GM12878 (cell line): ENCODE results near the gene THAP2. TPM values are rescaled to one million over a fixed set of nuclear protein-coding genes. Genes with fewer than 3 reads are reported as not detected.

Experiments used
- ATAC-seq: fragments of 200-7000 bp; cut with Tn5 transposase; 3 replicates; pipeline ENCODE4 v1.9.1; 2020; ENCODE audit warnings: mild to moderate bottlenecking, moderate library complexity
- BruUV-seq: library from RNA; stranded (reverse); fragments of 400-500 nt; replicated peaks from 2 replicates; lab custom pipeline; 2021; lab: Mats Ljungman, UMichigan
- CTCF ChIA-PET: fragments of 300-600 bp; sonication (Branson Sonifier 250); formaldehyde crosslinking; extraction: SDS; loops from one replicate; lab custom pipeline; 2021; ENCODE audit warnings: inconsistent platforms; lab: Yijun Ruan, JAX
- POLR2A ChIA-PET: fragments of 350-600 bp; formaldehyde crosslinking; extraction: SDS; loops from one replicate; lab custom pipeline; 2021; ENCODE audit warnings: inconsistent platforms; lab: Charles Lee
- RAD21 ChIA-PET: fragments of 300-600 bp; sonication (Branson Sonifier 250); formaldehyde crosslinking; loops from one replicate; lab custom pipeline; 2023; ENCODE audit warnings: antibody characterized with exemption; ENCODE audit not compliant: unreplicated experiment; lab: Charles Lee
- SMC1A ChIA-PET: fragments of 300-600 bp; sonication (Branson Sonifier 250); formaldehyde crosslinking; loops from one replicate; lab custom pipeline; 2023; ENCODE audit not compliant: unreplicated experiment, uncharacterized antibody; lab: Charles Lee
- DNase-seq: peaks from one replicate; pipeline ENCODE4 v3.0.0-alpha.2; 2011; ENCODE audit warnings: low read depth, low spot score
- FAIRE-seq: peaks from 3 replicates; lab custom pipeline; 2011; peaks lifted over from hg19 to GRCh38; lab: Jason Lieb, UNC
- H2AFZ ChIP-seq: 2 replicates; pipeline ENCODE4 v1.6.0; 2011; ENCODE audit warnings: low read depth, low read length, control low read depth; ENCODE audit not compliant: control insufficient read depth
- H3K27ac ChIP-seq: 2 replicates; pipeline ENCODE4 v1.5.1; 2011; ENCODE audit warnings: control low read depth; ENCODE audit not compliant: control insufficient read depth, insufficient read depth
- H3K27me3 ChIP-seq, 2 experiments: replicated peaks in 1 of 2; 2 replicates each; pipeline versions ENCODE4 v1.6.0 to v1.6.1; 2011; ENCODE audit warnings: low read length in 1 of 2; ENCODE audit not compliant: control insufficient read depth in 2 of 2, insufficient read depth in 2 of 2
- H3K36me3 ChIP-seq, 2 experiments: 2 replicates each; pipeline ENCODE4 v1.5.1; 2011; ENCODE audit warnings: low read length in 1 of 2; ENCODE audit not compliant: control insufficient read depth in 2 of 2, insufficient read depth in 2 of 2
- H3K4me1 ChIP-seq: 2 replicates; pipeline ENCODE4 v1.6.1; 2011; ENCODE audit warnings: mild to moderate bottlenecking, low read length, moderate library complexity, mixed read lengths; ENCODE audit not compliant: control insufficient read depth, insufficient read depth
- H3K4me2 ChIP-seq: 2 replicates; pipeline ENCODE4 v1.6.0; 2011; ENCODE audit warnings: control low read depth; ENCODE audit not compliant: control insufficient read depth, insufficient read depth
- H3K4me3 ChIP-seq: fragments of 200-600 bp; sonication (generic); 2 replicates; pipeline ENCODE4 v1.5.1; 2016
- H3K79me2 ChIP-seq: 2 replicates; pipeline ENCODE4 v1.6.0; 2011; ENCODE audit warnings: low read length; ENCODE audit not compliant: control insufficient read depth, insufficient read depth
- H3K9ac ChIP-seq: 2 replicates; pipeline ENCODE4 v1.8.0; 2011; ENCODE audit warnings: low read length, control low read depth, mixed read lengths; ENCODE audit not compliant: control insufficient read depth, insufficient read depth
- H3K9me3 ChIP-seq: replicated peaks from 3 replicates; pipeline ENCODE4 v1.5.1; 2011; ENCODE audit warnings: mild to moderate bottlenecking, low read length; ENCODE audit not compliant: control insufficient read depth, insufficient read depth
- H4K20me1 ChIP-seq: 2 replicates; pipeline ENCODE4 v1.6.0; 2011; ENCODE audit not compliant: control insufficient read depth, insufficient read depth
- BCL11A ChIP-seq: IDR thresholded peaks from 2 replicates; pipeline ENCODE4 v1.6.1; 2011; ENCODE audit warnings: low read depth, low read length
- CHD2 ChIP-seq: IDR thresholded peaks from 2 replicates; pipeline ENCODE4 v1.6.1; 2011; ENCODE audit warnings: low read depth, low read length, improper control_type of control experiment, borderline replicate concordance
- EP300 ChIP-seq, 2 experiments: fragments of 150-350 bp in 1 of 2; IDR thresholded peaks; 2 replicates each; pipeline ENCODE4 v1.6.1; 2011 to 2012; ENCODE audit warnings: low read depth in 2 of 2, low read length in 2 of 2, borderline replicate concordance in 1 of 2, improper control_type of control experiment in 1 of 2, inconsistent platforms in 1 of 2; ENCODE audit not compliant: control insufficient read depth in 1 of 2
- ESRRA ChIP-seq: IDR thresholded peaks from 2 replicates; pipeline ENCODE4 v1.6.1; 2012; ENCODE audit warnings: mild to moderate bottlenecking, low read length, improper control_type of control experiment
- MLLT1 ChIP-seq: fragments of 450-650 bp; IDR thresholded peaks from 2 replicates; pipeline ENCODE4 v1.6.1; 2016; ENCODE audit warnings: mild to moderate bottlenecking
- PBX3 ChIP-seq: IDR thresholded peaks from 2 replicates; pipeline ENCODE4 v1.6.1; 2011; ENCODE audit warnings: mild to moderate bottlenecking, low read depth, low read length, moderate library complexity; ENCODE audit not compliant: insufficient replicate concordance
- POLR2AphosphoS5 ChIP-seq: IDR thresholded peaks from 2 replicates; pipeline ENCODE4 v1.6.1; 2011; ENCODE audit warnings: mild to moderate bottlenecking, low read length, inconsistent platforms
- POU2F2 ChIP-seq: IDR thresholded peaks from 3 replicates; pipeline ENCODE4 v1.6.1; 2011; ENCODE audit warnings: low read depth, mild to moderate bottlenecking, low read length, borderline replicate concordance
- SKIL ChIP-seq: fragments of 450-650 bp; IDR thresholded peaks from 2 replicates; pipeline ENCODE4 v1.6.1; 2017; ENCODE audit warnings: mild to moderate bottlenecking, low read depth, inconsistent platforms; ENCODE audit not compliant: poor library complexity, severe bottlenecking
- ZNF274 ChIP-seq: IDR thresholded peaks from one replicate; pipeline ENCODE4 v1.8.0; 2011; ENCODE audit not compliant: insufficient read length, insufficient read depth
- ZNF592 ChIP-seq: fragments of 450-650 bp; IDR thresholded peaks from 2 replicates; pipeline ENCODE4 v1.6.1; 2017; ENCODE audit warnings: mild to moderate bottlenecking, moderate library complexity
- WGBS: methylation state at CpG from one replicate; pipeline ENCODE4 v1.1.6; 2016; ENCODE audit warnings: low lambda C conversion rate; ENCODE audit not compliant: insufficient replicate concordance, insufficient coverage; ENCODE audit errors: missing lambda C conversion rate; 5-methylcytosine and 5-hydroxymethylcytosine counted together
- in situ Hi-C: fragments of 300-500 bp; cut with MboI; formaldehyde crosslinking; loops from 9 replicates; pipeline ENCODE4 v1.14.3; 2018; ENCODE audit warnings: mixed read lengths
- intact Hi-C: fragments of 100-400 bp; cut with micrococcal nuclease; formaldehyde crosslinking; loops from one replicate; pipeline ENCODE4 v1.14.2; 2022; ENCODE audit not compliant: unreplicated experiment
- polyA plus RNA-seq, 11 experiments: library from polyadenylated mRNA; depleted of rRNA in 4 of 11; unstranded in 6 of 11; stranded (reverse) in 5 of 11; fragments of >200 nt; fragmentation: Nextera tagmentation in 4 of 11; fragmentation: Illumina TruSeq in 1 of 11; extraction: Ambion mirVana in 4 of 11; extraction: Trizol in 1 of 11; gene quantifications; 1 replicate in 1 of 11; 2 replicates in 10 of 11; pipeline versions ENCODE4 v1.2.1 to v1.2.3, GENCODE V29; 2011 to 2016; ENCODE audit warnings: inconsistent platforms in 2 of 11, missing spikeins in 2 of 11, low read depth in 1 of 11
- total RNA-seq, 4 experiments: library from RNA; depleted of rRNA in 3 of 4; stranded (reverse); fragments of >200 nt in 3 of 4; fragmentation: Illumina TruSeq in 1 of 4; extraction: Trizol in 1 of 4; gene quantifications; 2 replicates each; pipeline versions ENCODE4 v1.2.1 to v1.2.3, GENCODE V29; 2013 to 2021
- TF ChIP-seq, protein P1 (sequence below): IDR thresholded peaks from 2 replicates; pipeline ENCODE4 v1.6.1; 2011; ENCODE audit warnings: borderline replicate concordance, low read depth, mild to moderate bottlenecking, moderate library complexity, mixed read lengths, low read length; ENCODE audit not compliant: insufficient read depth; ENCODE audit errors: extremely low read length
- TF ChIP-seq, protein P2 (sequence below): IDR thresholded peaks from 2 replicates; pipeline ENCODE4 v1.6.1; 2012; ENCODE audit warnings: low read depth, low read length, improper control_type of control experiment

Gene THAP2
- total and polyA plus RNA-seq, 10 of the 15 experiments (the other 5 are each of a cell fraction or from before 2014, with no cell fraction given) = 4.1 to 18.0 (median 7.3) TPM

GRCh38 chr12:71702590-71702989 is 38.5 kb downstream of the THAP2 start:
- Histone ChIP-seq H3K4me3 (no peak overlapping the region), H3K27me3 (no peaks in the 10 kb centered on the region), H3K4me1 (no peaks in the 10 kb centered on the region), H3K79me2 (no peaks in the 10 kb centered on the region), H4K20me1 (no peaks in the 10 kb centered on the region), H3K36me3 (peaks cover 0 to 16% of the 10 kb centered on the region in 2 experiments; a peak in 3 of 4 replicates), H3K9ac (no peak overlapping the region), H3K27ac (no peak overlapping the region), H3K4me2 (no peak overlapping the region), H2AFZ (no peak overlapping the region), H3K9me3 (no peaks in the 10 kb centered on the region)
- BruUV-seq = no TSS peak
- ChIA-PET CTCF (interaction anchor here (1.3 to 1.8 kb wide), 3 partner anchors 17 to 66 kb away, joined by 5 to 11 read pairs (median 6); no protein-coding TSS in a partner anchor), SMC1A (interaction anchor here (1.7 to 2.3 kb wide), 4 partner anchors 10 to 52 kb away, joined by 4 to 10 read pairs (median 5); partner anchors contain the start of genes RAB21 and TMEM19), RAD21 (no interaction called here), POLR2A (no interaction called here)
- in situ Hi-C loops = no loop called here
- intact Hi-C loops = no loop called here
- no peak for ATAC-seq
- DNase-seq = no peak
- no peak for FAIRE-seq
- WGBS = 96% methylated on average over 5 of the region's 5 CpGs
- TF ChIP-seq, protein P1, sequence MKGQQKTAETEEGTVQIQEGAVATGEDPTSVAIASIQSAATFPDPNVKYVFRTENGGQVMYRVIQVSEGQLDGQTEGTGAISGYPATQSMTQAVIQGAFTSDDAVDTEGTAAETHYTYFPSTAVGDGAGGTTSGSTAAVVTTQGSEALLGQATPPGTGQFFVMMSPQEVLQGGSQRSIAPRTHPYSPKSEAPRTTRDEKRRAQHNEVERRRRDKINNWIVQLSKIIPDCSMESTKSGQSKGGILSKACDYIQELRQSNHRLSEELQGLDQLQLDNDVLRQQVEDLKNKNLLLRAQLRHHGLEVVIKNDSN = no peak
- TF ChIP-seq ZNF592 (no peak), POU2F2 (no peak), CHD2 (no peak), SKIL (no peak), MLLT1 (no peak), PBX3 (no peak), ZNF274 (no peak), BCL11A (no peak), ESRRA (no peak), POLR2AphosphoS5 (no peak), EP300 (IDR thresholded peaks at IDR 0.05; ENCODE audit: borderline replicate concordance in 1 of 2, control insufficient read depth in 1 of 2, low read depth in 2 of 2, low read length in 2 of 2) (no peak)
- TF ChIP-seq, protein P2, sequence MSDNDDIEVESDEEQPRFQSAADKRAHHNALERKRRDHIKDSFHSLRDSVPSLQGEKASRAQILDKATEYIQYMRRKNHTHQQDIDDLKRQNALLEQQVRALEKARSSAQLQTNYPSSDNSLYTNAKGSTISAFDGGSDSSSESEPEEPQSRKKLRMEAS = no peak
